HepG2 (cell line): ENCODE results near the gene GLIS2. TPM values are rescaled to one million over a fixed set of nuclear protein-coding genes. Genes with fewer than 3 reads are reported as not detected.

Experiments
- ATAC-seq: fragments of 200-7000 bp; cut with Tn5 transposase; 3 replicates; pipeline ENCODE4 v1.9.1; 2020; ENCODE audit warnings: mild to moderate bottlenecking, moderate library complexity
- BruUV-seq: library from RNA; stranded (reverse); fragments of 400-500 nt; replicated peaks from 2 replicates; lab custom pipeline; 2021; lab: Mats Ljungman, UMichigan
- CTCF ChIA-PET: fragments of 300-600 bp; formaldehyde crosslinking; extraction: SDS; loops from one replicate; lab custom pipeline; 2021; ENCODE audit warnings: low total read pairs, inconsistent platforms, low intra/inter-chr PET ratio; lab: Yijun Ruan, JAX
- POLR2A ChIA-PET: fragments of 350-600 bp; sonication (Branson Sonifier 250); formaldehyde crosslinking; loops from one replicate; lab custom pipeline; 2020; ENCODE audit warnings: antibody characterized with exemption, inconsistent platforms; lab: Yijun Ruan, JAX
- DNase-seq: peaks from one replicate; pipeline ENCODE4 v3.0.0-alpha.2; 2015; ENCODE audit warnings: low spot score
- FAIRE-seq: peaks from 3 replicates; lab custom pipeline; 2011; peaks lifted over from hg19 to GRCh38; lab: Jason Lieb, UNC
- H2AFZ ChIP-seq: one replicate; pipeline ENCODE4 v1.6.1; 2011; ENCODE audit warnings: low read length, inconsistent platforms
- H3K27ac ChIP-seq: fragments of 300-600 bp; 3 replicates; pipeline ENCODE4 v1.8.0; 2011; ENCODE audit warnings: mixed run types, mild to moderate bottlenecking, mixed read lengths, low read length, inconsistent platforms; ENCODE audit not compliant: insufficient read depth; ENCODE audit errors: extremely low read length
- H3K27me3 ChIP-seq, 2 experiments: fragments of 200-600 bp in 1 of 2; 2 replicates in 1 of 2; 3 replicates in 1 of 2; pipeline versions ENCODE4 v1.6.0 to v1.8.0; 2011; ENCODE audit warnings: low read length in 2 of 2, mild to moderate bottlenecking in 2 of 2, moderate library complexity in 2 of 2, inconsistent platforms in 1 of 2; ENCODE audit not compliant: insufficient read depth in 2 of 2, control insufficient read depth in 1 of 2
- H3K36me3 ChIP-seq, 2 experiments: fragments of 200-600 bp in 1 of 2; replicated peaks in 1 of 2; 2 replicates in 1 of 2; 3 replicates in 1 of 2; pipeline versions ENCODE4 v1.5.1 to v1.8.0; 2011; ENCODE audit warnings: low read length in 2 of 2, inconsistent platforms in 1 of 2; ENCODE audit not compliant: insufficient read depth in 2 of 2, control insufficient read depth in 1 of 2
- H3K4me1 ChIP-seq: 2 replicates; pipeline ENCODE4 v1.5.1; 2012; ENCODE audit warnings: low read length, inconsistent platforms; ENCODE audit not compliant: insufficient read depth
- H3K4me2 ChIP-seq: 2 replicates; pipeline ENCODE4 v1.6.0; 2011; ENCODE audit warnings: low read depth, low read length, inconsistent platforms
- H3K4me3 ChIP-seq, 3 experiments: fragments of 200-600 bp in 1 of 3; sonication (generic), shearing (Covaris generic) in 1 of 3; replicated peaks in 1 of 3; 2 replicates each; pipeline ENCODE4 v1.5.1; 2011 to 2016; ENCODE audit warnings: low read length in 3 of 3, inconsistent platforms in 2 of 3, low read depth in 2 of 3, mild to moderate bottlenecking in 2 of 3, control low read depth in 1 of 3, mixed read lengths in 1 of 3; ENCODE audit not compliant: insufficient read depth in 1 of 3
- H3K79me2 ChIP-seq: one replicate; pipeline ENCODE4 v1.6.1; 2011; ENCODE audit warnings: low read length, inconsistent platforms; ENCODE audit not compliant: insufficient read depth
- H3K9ac ChIP-seq: 2 replicates; pipeline ENCODE4 v1.6.0; 2011; ENCODE audit warnings: mild to moderate bottlenecking, low read depth, low read length, inconsistent platforms; ENCODE audit not compliant: insufficient read depth
- H3K9me3 ChIP-seq: 2 replicates; pipeline ENCODE4 v1.5.1; 2012; ENCODE audit warnings: mild to moderate bottlenecking, low read length
- H4K20me1 ChIP-seq: 2 replicates; pipeline ENCODE4 v1.6.0; 2011; ENCODE audit warnings: inconsistent platforms, mild to moderate bottlenecking, low read length, moderate library complexity; ENCODE audit not compliant: insufficient read depth
- EP300 ChIP-seq, 3 experiments: sonication (generic) in 1 of 3; formaldehyde crosslinking in 1 of 3; IDR thresholded peaks; 2 replicates each; pipeline versions ENCODE4 v1.5.1 to v1.6.1; 2011 to 2020; ENCODE audit warnings: low read depth in 2 of 3, low read length in 2 of 3, borderline replicate concordance in 1 of 3, improper control_type of control experiment in 1 of 3, mild to moderate bottlenecking in 1 of 3, missing genetic modification reagents in 1 of 3, moderate library complexity in 1 of 3
- NAIF1 ChIP-seq: sonication (generic); formaldehyde crosslinking; IDR thresholded peaks from 2 replicates; pipeline ENCODE4 v1.5.0; 2020; ENCODE audit warnings: mild to moderate bottlenecking, missing genetic modification reagents, borderline replicate concordance
- ZNF670 ChIP-seq: sonication (generic); formaldehyde crosslinking; IDR thresholded peaks from 2 replicates; pipeline ENCODE4 v1.8.0; 2022; ENCODE audit warnings: mild to moderate bottlenecking, missing genetic modification reagents, borderline replicate concordance
- WGBS: methylation state at CpG from one replicate; pipeline ENCODE4 v1.1.6; 2017; ENCODE audit warnings: low lambda C conversion rate; 5-methylcytosine and 5-hydroxymethylcytosine counted together
- in situ Hi-C: cut with HindIII; loops from 2 replicates; pipeline ENCODE4 v1.10.0; 2017; ENCODE audit warnings: low pct_unique_long_range_greater_than_20kb; ENCODE audit not compliant: extremely low pct_ligation_motif_present
- intact Hi-C: fragments of 100-400 bp; cut with micrococcal nuclease; formaldehyde crosslinking; loops from one replicate; pipeline ENCODE4 v1.10.0; 2022; ENCODE audit not compliant: unreplicated experiment
- polyA plus RNA-seq, 8 experiments: library from polyadenylated mRNA; depleted of rRNA in 3 of 8; stranded (reverse) in 7 of 8; unstranded in 1 of 8; fragments of >200 nt; fragmentation: Illumina TruSeq in 4 of 8; extraction: Trizol in 4 of 8; gene quantifications; 2 replicates each; pipeline versions ENCODE4 v1.2.1 to v1.2.3, GENCODE V29; 2011 to 2016; ENCODE audit warnings: low read depth in 4 of 8, missing spikeins in 1 of 8, mixed read lengths in 1 of 8; ENCODE audit not compliant: insufficient read depth in 1 of 8
- total RNA-seq, 5 experiments: library from RNA; depleted of rRNA; stranded (reverse); fragments of >200 nt; fragmentation: Illumina TruSeq; extraction: Trizol; gene quantifications; 2 replicates each; pipeline ENCODE4 v1.2.3, GENCODE V29; 2016; ENCODE audit warnings: low read depth in 1 of 5
- TF ChIP-seq, protein P1 (sequence below): sonication (generic); formaldehyde crosslinking; IDR thresholded peaks from 2 replicates; pipeline ENCODE4 v1.5.0; 2020; ENCODE audit warnings: mild to moderate bottlenecking, missing genetic modification reagents, moderate library complexity
- TF ChIP-seq, protein P2 (sequence below): sonication (generic); formaldehyde crosslinking; IDR thresholded peaks from 2 replicates; pipeline ENCODE4 v1.9.0; 2021; ENCODE audit warnings: missing genetic modification reagents, borderline replicate concordance

GLIS2 gene
- total and polyA plus RNA-seq, 2 of the 13 experiments (the other 11 are each of a cell fraction or from before 2014, with no cell fraction given): 0.28 to 0.29 TPM

DNA sequence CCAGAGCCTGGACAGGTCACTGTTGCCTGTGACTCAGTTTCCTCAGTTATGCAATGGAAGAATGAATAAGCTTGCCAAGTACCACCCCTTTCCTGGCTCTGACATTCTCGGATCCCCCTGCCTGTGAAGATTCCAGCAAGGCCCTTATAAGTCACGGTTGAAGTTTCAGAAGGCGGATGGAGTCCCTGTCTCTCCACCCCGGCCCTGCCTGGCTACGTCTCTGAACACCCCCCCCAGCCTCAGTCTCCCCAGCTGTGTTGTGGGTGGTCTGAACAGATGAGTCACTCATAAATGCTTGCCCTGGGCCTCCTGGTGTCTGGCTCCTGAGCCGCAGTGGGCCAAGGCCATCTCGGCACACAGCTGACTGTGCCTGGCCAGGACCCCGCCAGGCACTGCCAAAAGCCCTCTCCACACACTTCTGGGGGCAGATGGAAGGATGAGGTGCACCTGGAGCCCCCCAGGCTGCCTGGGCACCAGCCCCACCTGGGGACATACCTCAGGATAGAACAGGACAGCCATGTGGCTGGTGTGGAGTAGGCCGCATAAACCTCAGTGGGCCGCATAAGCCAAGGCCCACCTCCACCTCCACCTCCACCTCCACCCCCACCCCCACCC lies 71.2 kb downstream of the GLIS2 start:
- H2AFZ ChIP-seq: no peak overlapping the region
- no peaks in the 10 kb centered on the region for H3K27me3 ChIP-seq
- H3K9ac ChIP-seq: no peak overlapping the region
- in situ Hi-C loops: loop anchor here (5.0 kb wide), 1 partner anchor 35 kb away; the partner anchor contains the start of gene PAM16
- peaks cover 8% of the 10 kb centered on the region for H4K20me1 ChIP-seq
- DNase-seq: no peak
- no peak overlapping the region for H3K4me2 ChIP-seq
- intact Hi-C loops: no loop called here
- no peaks in the 10 kb centered on the region for H3K9me3 ChIP-seq
- no peak for FAIRE-seq
- H3K79me2 ChIP-seq: no peaks in the 10 kb centered on the region
- no peak for TF ChIP-seq NAIF1 (CRISPR knock-in tag)
- TF ChIP-seq, all 625 proteins: peak for 0
- Histone ChIP-seq H3K4me3 (no peak overlapping the region), H3K4me1 (peaks cover 20% of the 10 kb centered on the region), H3K36me3 (peaks cover 4 to 8% of the 10 kb centered on the region in 2 experiments; a peak in 4 of 5 replicates), H3K27ac (no peak overlapping the region)
- no peak; the same call in 1 of the 3 replicates for ATAC-seq
- ChIA-PET POLR2A (interaction anchor here (0.7 to 1.4 kb wide), 3 partner anchors 17 to 114 kb away, joined by 3 read pairs; partner anchors contain the start of gene TFAP4), CTCF (no interaction called here)
- WGBS: 100% methylated on average over 6 of the region's 10 CpGs
- BruUV-seq: TSS peak; percentile 34

DNA sequence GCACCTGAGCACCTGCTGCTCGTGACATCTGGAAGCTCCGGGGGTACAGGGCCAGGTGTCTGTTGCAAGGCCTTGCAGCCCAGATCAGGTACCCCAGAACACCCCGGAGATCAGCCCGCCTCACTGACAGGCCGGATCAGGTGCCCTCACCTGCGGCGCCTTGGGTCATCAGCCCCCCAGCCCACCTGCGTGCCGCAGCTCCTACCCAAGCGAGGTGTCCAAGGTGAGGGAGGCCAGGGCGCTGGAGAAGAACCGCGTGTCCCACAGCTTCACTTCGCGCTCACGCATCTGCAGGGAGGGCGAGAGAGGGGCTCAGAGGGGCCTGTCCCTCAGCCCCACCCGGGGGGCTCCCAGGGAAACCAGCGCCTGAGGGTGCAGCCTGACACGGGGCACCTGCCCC lies 71.9 kb downstream of the GLIS2 start:
- POLR2A ChIA-PET: interaction anchor here (1.4 kb wide), 1 partner anchor 17 kb away, joined by 3 read pairs; no protein-coding TSS in a partner anchor
- Histone ChIP-seq H3K9ac (no peak overlapping the region), H4K20me1 (peaks cover 5% of the 10 kb centered on the region), H3K4me2 (no peak overlapping the region), H3K36me3 (peaks cover 3 to 6% of the 10 kb centered on the region in 2 experiments; a peak in 3 of 5 replicates), H3K79me2 (no peaks in the 10 kb centered on the region), H2AFZ (no peak overlapping the region), H3K4me1 (peaks cover 20% of the 10 kb centered on the region), H3K27me3 (no peaks in the 10 kb centered on the region), H3K4me3 (no peak overlapping the region), H3K27ac (no peak overlapping the region), H3K9me3 (no peaks in the 10 kb centered on the region)
- intact Hi-C loops (no loop called here), in situ Hi-C loops (loop anchor here (5.0 kb wide), 1 partner anchor 35 kb away; the partner anchor contains the start of gene PAM16)
- CTCF ChIA-PET: no interaction called here
- ATAC-seq (no peak), FAIRE-seq (no peak), DNase-seq (no peak)
- BruUV-seq: no TSS peak
- WGBS: 96% methylated on average over 13 of the region's 20 CpGs
- TF ChIP-seq, protein P1, sequence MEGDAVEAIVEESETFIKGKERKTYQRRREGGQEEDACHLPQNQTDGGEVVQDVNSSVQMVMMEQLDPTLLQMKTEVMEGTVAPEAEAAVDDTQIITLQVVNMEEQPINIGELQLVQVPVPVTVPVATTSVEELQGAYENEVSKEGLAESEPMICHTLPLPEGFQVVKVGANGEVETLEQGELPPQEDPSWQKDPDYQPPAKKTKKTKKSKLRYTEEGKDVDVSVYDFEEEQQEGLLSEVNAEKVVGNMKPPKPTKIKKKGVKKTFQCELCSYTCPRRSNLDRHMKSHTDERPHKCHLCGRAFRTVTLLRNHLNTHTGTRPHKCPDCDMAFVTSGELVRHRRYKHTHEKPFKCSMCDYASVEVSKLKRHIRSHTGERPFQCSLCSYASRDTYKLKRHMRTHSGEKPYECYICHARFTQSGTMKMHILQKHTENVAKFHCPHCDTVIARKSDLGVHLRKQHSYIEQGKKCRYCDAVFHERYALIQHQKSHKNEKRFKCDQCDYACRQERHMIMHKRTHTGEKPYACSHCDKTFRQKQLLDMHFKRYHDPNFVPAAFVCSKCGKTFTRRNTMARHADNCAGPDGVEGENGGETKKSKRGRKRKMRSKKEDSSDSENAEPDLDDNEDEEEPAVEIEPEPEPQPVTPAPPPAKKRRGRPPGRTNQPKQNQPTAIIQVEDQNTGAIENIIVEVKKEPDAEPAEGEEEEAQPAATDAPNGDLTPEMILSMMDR (CRISPR knock-in tag): no peak
- TF ChIP-seq EP300 (IDR thresholded peaks at IDR 0.05; ENCODE audit: low read depth in 2 of 2, low read length in 2 of 2) (no peak), EP300 (CRISPR knock-in tag; IDR thresholded peaks at IDR 0.05; ENCODE audit: borderline replicate concordance) (no peak), ZNF670 (CRISPR knock-in tag) (no peak)
- TF ChIP-seq, protein P2, sequence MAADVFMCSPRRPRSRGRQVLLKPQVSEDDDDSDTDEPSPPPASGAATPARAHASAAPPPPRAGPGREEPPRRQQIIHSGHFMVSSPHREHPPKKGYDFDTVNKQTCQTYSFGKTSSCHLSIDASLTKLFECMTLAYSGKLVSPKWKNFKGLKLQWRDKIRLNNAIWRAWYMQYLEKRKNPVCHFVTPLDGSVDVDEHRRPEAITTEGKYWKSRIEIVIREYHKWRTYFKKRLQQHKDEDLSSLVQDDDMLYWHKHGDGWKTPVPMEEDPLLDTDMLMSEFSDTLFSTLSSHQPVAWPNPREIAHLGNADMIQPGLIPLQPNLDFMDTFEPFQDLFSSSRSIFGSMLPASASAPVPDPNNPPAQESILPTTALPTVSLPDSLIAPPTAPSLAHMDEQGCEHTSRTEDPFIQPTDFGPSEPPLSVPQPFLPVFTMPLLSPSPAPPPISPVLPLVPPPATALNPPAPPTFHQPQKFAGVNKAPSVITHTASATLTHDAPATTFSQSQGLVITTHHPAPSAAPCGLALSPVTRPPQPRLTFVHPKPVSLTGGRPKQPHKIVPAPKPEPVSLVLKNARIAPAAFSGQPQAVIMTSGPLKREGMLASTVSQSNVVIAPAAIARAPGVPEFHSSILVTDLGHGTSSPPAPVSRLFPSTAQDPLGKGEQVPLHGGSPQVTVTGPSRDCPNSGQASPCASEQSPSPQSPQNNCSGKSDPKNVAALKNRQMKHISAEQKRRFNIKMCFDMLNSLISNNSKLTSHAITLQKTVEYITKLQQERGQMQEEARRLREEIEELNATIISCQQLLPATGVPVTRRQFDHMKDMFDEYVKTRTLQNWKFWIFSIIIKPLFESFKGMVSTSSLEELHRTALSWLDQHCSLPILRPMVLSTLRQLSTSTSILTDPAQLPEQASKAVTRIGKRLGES (CRISPR knock-in tag): no peak
